Sigmoid colon (tissue), 3 donors: Measurements from ENCODE around the gene SCUBE1.

Source experiments
- POLR2A ChIP-seq, 2 donors: fragments of 450-650 bp; IDR thresholded peaks; one replicate each; pipeline ENCODE4 v1.6.1; 2016; ENCODE audit warnings: antibody characterized with exemption in 2 of 2, mild to moderate bottlenecking in 2 of 2, moderate library complexity in 2 of 2
- TF ChIP-seq, protein P1 (sequence below), 4 experiments: fragments of 450-650 bp in 3 of 4; fragments of 200-600 bp in 1 of 4; IDR thresholded peaks; one replicate each; pipeline ENCODE4 v1.5.1; 2016 to 2019; ENCODE audit warnings: antibody characterized with exemption in 4 of 4, mild to moderate bottlenecking in 3 of 4, moderate library complexity in 2 of 4

DNA sequence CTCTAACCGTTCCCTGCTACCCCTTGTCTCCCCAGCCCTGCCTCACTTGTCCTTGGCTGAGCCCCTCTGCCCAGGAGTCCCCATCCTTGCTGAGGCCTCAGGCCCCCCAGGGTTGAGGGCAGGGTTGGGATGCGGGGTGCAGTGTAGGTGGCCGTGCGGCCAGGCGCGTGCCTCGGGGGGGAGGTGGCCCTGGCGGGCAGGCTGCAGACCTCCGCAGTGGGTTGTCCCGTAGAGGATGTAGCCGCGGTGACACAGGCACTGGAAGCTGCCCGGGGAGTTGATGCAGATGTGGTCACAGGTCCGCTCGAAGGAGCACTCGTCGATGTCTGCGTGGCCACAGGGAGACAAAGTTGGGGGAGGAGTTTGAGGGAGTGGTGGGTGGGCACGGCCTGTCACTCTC, 114.3 kb downstream of the SCUBE1 start:
- TF ChIP-seq, protein P1, sequence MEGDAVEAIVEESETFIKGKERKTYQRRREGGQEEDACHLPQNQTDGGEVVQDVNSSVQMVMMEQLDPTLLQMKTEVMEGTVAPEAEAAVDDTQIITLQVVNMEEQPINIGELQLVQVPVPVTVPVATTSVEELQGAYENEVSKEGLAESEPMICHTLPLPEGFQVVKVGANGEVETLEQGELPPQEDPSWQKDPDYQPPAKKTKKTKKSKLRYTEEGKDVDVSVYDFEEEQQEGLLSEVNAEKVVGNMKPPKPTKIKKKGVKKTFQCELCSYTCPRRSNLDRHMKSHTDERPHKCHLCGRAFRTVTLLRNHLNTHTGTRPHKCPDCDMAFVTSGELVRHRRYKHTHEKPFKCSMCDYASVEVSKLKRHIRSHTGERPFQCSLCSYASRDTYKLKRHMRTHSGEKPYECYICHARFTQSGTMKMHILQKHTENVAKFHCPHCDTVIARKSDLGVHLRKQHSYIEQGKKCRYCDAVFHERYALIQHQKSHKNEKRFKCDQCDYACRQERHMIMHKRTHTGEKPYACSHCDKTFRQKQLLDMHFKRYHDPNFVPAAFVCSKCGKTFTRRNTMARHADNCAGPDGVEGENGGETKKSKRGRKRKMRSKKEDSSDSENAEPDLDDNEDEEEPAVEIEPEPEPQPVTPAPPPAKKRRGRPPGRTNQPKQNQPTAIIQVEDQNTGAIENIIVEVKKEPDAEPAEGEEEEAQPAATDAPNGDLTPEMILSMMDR (IDR thresholded peaks at IDR 0.05), result no peak
- no peak for TF ChIP-seq POLR2A (IDR thresholded peaks at IDR 0.05)
